NB4 (cell line): ENCODE data around the gene CFAP251.

ENCODE experiments used
- CTCF ChIP-seq: IDR thresholded peaks from one replicate; pipeline ENCODE4 v1.5.1; 2012; ENCODE audit warnings: low read depth, low read length
- MAX ChIP-seq: IDR thresholded peaks from 2 replicates; pipeline ENCODE4 v1.6.1; 2011; ENCODE audit warnings: low read depth, low read length
- MYC ChIP-seq: IDR thresholded peaks from 2 replicates; pipeline ENCODE4 v1.6.1; 2011; ENCODE audit warnings: low read depth, low read length
- POLR2A ChIP-seq: IDR thresholded peaks from 2 replicates; pipeline ENCODE4 v1.6.1; 2011; ENCODE audit warnings: mild to moderate bottlenecking; ENCODE audit not compliant: insufficient read length; ENCODE audit errors: extremely low read depth

DNA sequence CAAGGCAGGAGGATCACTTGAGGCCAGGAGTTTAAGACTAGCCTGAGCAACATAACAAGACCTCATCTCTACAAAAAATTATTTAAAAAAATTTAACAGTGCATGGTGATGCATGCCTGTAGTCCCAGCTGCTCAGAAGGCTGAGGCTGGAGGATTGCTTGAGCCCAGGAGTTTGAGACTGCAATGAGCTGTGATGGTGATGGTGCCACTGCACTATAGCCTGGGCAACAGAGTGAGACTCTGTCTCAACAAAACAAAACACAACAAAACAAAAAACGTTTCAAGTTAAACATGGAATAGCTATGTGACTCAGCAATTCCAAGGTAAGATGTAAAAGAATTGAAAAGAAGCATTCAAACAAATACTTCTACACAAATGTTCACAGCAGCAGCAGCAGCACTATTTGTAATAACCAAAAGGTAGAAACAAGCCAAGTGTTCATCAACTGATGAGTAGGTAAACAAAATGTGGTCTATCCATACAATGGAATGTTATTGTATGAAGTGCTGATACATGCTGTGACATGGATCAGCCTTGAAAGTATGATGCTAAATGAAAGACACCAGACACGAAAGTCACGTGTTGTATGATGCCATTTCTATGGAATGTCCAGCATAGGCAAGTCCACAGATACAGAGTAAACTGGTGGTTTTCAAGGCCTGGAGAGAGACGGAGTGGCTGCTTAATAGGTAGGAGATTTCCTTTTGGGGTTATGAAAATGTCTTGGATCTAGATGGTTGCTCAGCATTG, 31.4 kb downstream of the CFAP251 start:
- TF ChIP-seq POLR2A (no peak), CTCF (no peak), MAX (no peak), MYC (no peak)
